BLaER1 treated with 17β-estradiol and CSF1 and Interleukin-3, amounts not matched to agents 10 nM and 100 nM (cell line): ENCODE results near the gene AHCTF1.
"Not testable (repeated sequence)": the region's sequence is repeated elsewhere in the genome, so short reads cannot be mapped to it uniquely, and the experiment has no call there.

ENCODE experiments used
- H3K27ac ChIP-seq, 11 experiments: shearing (Covaris generic); formaldehyde crosslinking; 2 replicates each; pipeline ENCODE4 v1.8.1; 2022
- H3K27me3 ChIP-seq, 11 experiments: shearing (Covaris generic); formaldehyde crosslinking; 2 replicates each; pipeline ENCODE4 v1.8.1; 2022
- H3K36me3 ChIP-seq, 11 experiments: shearing (Covaris generic); formaldehyde crosslinking; 2 replicates each; pipeline ENCODE4 v1.8.1; 2022
- H3K4me1 ChIP-seq, 10 experiments: shearing (Covaris generic); formaldehyde crosslinking; 2 replicates each; pipeline ENCODE4 v1.8.1; 2022
- H3K4me2 ChIP-seq, 11 experiments: shearing (Covaris generic); formaldehyde crosslinking; 2 replicates each; pipeline ENCODE4 v1.8.1; 2022
- H3K4me3 ChIP-seq, 10 experiments: shearing (Covaris generic); formaldehyde crosslinking; 2 replicates each; pipeline ENCODE4 v1.8.1; 2022
- H3K9ac ChIP-seq, 11 experiments: shearing (Covaris generic); formaldehyde crosslinking; 2 replicates each; pipeline ENCODE4 v1.8.1; 2022
- H3K9me3 ChIP-seq, 11 experiments: shearing (Covaris generic); formaldehyde crosslinking; replicated peaks in 1 of 11; 2 replicates each; pipeline ENCODE4 v1.8.1; 2022
- H4K20me1 ChIP-seq, 11 experiments: shearing (Covaris generic); formaldehyde crosslinking; 2 replicates each; pipeline ENCODE4 v1.8.1; 2022
- Cebpa-rat ChIP-seq, 11 experiments: shearing (Covaris generic); IDR thresholded peaks; 2 replicates each; pipeline ENCODE4 v1.8.1; 2022

AHCTF1 gene

GRCh38 chr1:246907472-246907871, 24.3 kb downstream of the AHCTF1 start:
- Histone ChIP-seq H3K36me3 (peaks cover 70 to 100% (median 98%) of the 10 kb centered on the region in 11 experiments), H3K9me3 (no peaks in the 10 kb centered on the region), H3K4me1 (no peaks in the 10 kb centered on the region), H3K27ac (no peak overlapping the region), H4K20me1 (peaks cover 5 to 85% (median 30%) of the 10 kb centered on the region in 11 experiments; a peak in 19 of 22 replicates), H3K4me2 (no peak overlapping the region), H3K4me3 (no peak overlapping the region), H3K27me3 (no peaks in the 10 kb centered on the region), H3K9ac (no peak overlapping the region)
- TF ChIP-seq Cebpa-rat (IDR thresholded peaks at IDR 0.05) = no peak

DNA sequence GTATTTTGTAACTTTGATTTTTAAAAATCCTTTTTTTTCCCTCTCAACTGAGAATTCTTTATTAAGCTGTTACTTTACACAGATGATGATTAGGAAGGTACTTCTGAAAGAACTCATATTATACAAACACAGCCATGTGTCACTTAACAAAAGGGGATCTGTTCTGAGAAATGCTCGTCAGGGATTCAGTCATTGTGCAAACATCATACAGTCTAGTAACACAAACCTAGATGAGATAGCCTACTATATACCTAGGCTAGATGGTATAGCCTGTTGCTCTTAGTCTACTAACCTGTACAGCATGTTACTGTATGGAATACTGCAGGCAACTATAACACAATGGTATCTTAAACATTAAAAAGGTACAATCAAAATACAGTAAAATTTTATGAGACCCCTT, 24.9 kb downstream of the AHCTF1 start:
- Histone ChIP-seq H3K27ac (no peak overlapping the region), H3K9ac (no peak overlapping the region), H3K27me3 (no peaks in the 10 kb centered on the region), H3K4me1 (no peaks in the 10 kb centered on the region), H3K4me3 (no peak overlapping the region), H3K9me3 (no peaks in the 10 kb centered on the region), H4K20me1 (peaks cover 6 to 83% (median 30%) of the 10 kb centered on the region in 11 experiments; a peak in 19 of 22 replicates), H3K36me3 (peaks cover 70 to 100% (median 98%) of the 10 kb centered on the region in 11 experiments), H3K4me2 (no peak overlapping the region)
- no peak for TF ChIP-seq Cebpa-rat (IDR thresholded peaks at IDR 0.05)

- no peaks in the 10 kb centered on the region for H3K4me1 ChIP-seq
- no peak overlapping the region for H3K4me2 ChIP-seq
- no peak overlapping the region for H3K4me3 ChIP-seq
- peaks cover 0 to 11% (median 0%) of the 10 kb centered on the region in 11 experiments; a peak in 1 of 22 replicates for H3K9me3 ChIP-seq
- no peak for TF ChIP-seq Cebpa-rat (IDR thresholded peaks at IDR 0.05)
- no peak overlapping the region for H3K27ac ChIP-seq
- H4K20me1 ChIP-seq = peaks cover 5 to 50% (median 15%) of the 10 kb centered on the region in 11 experiments; a peak in 16 of 22 replicates
- H3K9ac ChIP-seq = no peak overlapping the region
- no peaks in the 10 kb centered on the region for H3K27me3 ChIP-seq
- peaks cover 98 to 100% (median 99%) of the 10 kb centered on the region in 11 experiments for H3K36me3 ChIP-seq
Measured at GRCh38 chr1:246901874-246902273, 29.9 kb downstream of the AHCTF1 start.

DNA sequence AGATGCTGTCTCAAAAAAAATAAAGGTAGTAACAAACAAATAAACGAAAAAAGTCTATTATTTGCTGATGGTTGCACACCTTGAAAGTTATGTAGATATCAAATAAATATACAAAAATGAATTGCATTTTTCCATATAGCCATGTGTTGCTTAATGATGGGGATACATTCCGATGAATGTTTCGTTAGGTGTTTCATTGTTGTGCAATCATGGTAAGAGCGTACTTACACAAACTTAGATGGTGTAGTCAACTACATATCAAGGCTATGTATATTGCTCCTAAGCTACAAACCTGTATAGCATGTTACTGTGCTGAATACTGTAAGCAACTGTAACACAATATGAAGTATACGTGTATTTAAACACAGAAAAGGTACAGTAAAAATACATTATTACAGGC, 34.4 kb downstream of the AHCTF1 start:
- Histone ChIP-seq H3K36me3 (peaks cover 98 to 100% (median 99%) of the 10 kb centered on the region in 11 experiments), H3K27me3 (no peaks in the 10 kb centered on the region), H4K20me1 (peaks cover 5 to 22% (median 12%) of the 10 kb centered on the region in 11 experiments; a peak in 12 of 22 replicates), H3K4me3 (no peak overlapping the region), H3K4me1 (no peaks in the 10 kb centered on the region), H3K9me3 (peaks cover 0 to 15% (median 0%) of the 10 kb centered on the region in 11 experiments; a peak in 1 of 22 replicates), H3K27ac (no peak overlapping the region), H3K4me2 (no peak overlapping the region), H3K9ac (no peak overlapping the region)
- TF ChIP-seq Cebpa-rat (IDR thresholded peaks at IDR 0.05) = 0 out of 22 replicates have a peak, but pooled peaks of 1 of the 11 experiments have one; percentile 35

GRCh38 chr1:246893191-246893939, 38.4 kb downstream of the AHCTF1 start:
- Histone ChIP-seq H3K9me3 (peaks cover 0 to 15% (median 0%) of the 10 kb centered on the region in 11 experiments; a peak in 1 of 22 replicates), H3K4me3 (no peak overlapping the region), H3K27me3 (no peaks in the 10 kb centered on the region), H3K4me1 (no peaks in the 10 kb centered on the region), H3K27ac (no peak overlapping the region), H4K20me1 (peaks cover 0 to 14% (median 0%) of the 10 kb centered on the region in 11 experiments; a peak in 3 of 22 replicates), H3K9ac (no peak overlapping the region), H3K36me3 (peaks cover 98 to 100% (median 100%) of the 10 kb centered on the region in 11 experiments), H3K4me2 (no peak overlapping the region)
- TF ChIP-seq Cebpa-rat (IDR thresholded peaks at IDR 0.05) = no peak

- Histone ChIP-seq H3K36me3 (peaks cover 98 to 100% (median 100%) of the 10 kb centered on the region in 11 experiments), H3K4me3 (no peak overlapping the region), H3K4me2 (no peak overlapping the region), H3K4me1 (no peaks in the 10 kb centered on the region), H3K9me3 (no peaks in the 10 kb centered on the region), H4K20me1 (peaks cover 0 to 10% (median 0%) of the 10 kb centered on the region in 11 experiments; a peak in 2 of 22 replicates), H3K27ac (no peak overlapping the region), H3K27me3 (no peaks in the 10 kb centered on the region), H3K9ac (no peak overlapping the region)
- TF ChIP-seq Cebpa-rat (IDR thresholded peaks at IDR 0.05) = no peak
Measured at GRCh38 chr1:246891105-246891504, 40.6 kb downstream of the AHCTF1 start.

GRCh38 chr1:246888522-246888921, 43.2 kb downstream of the AHCTF1 start:
- H3K4me2 ChIP-seq = no peak overlapping the region
- no peaks in the 10 kb centered on the region for H3K4me1 ChIP-seq
- no peak overlapping the region for H3K27ac ChIP-seq
- H3K4me3 ChIP-seq = no peak overlapping the region
- peaks cover 98 to 100% (median 100%) of the 10 kb centered on the region in 11 experiments for H3K36me3 ChIP-seq
- H3K9me3 ChIP-seq = no peaks in the 10 kb centered on the region
- no peak overlapping the region for H3K9ac ChIP-seq
- no peaks in the 10 kb centered on the region for H3K27me3 ChIP-seq
- no peak for TF ChIP-seq Cebpa-rat (IDR thresholded peaks at IDR 0.05)
- H4K20me1 ChIP-seq = peaks cover 0 to 9% (median 0%) of the 10 kb centered on the region in 11 experiments; a peak in 4 of 22 replicates

DNA sequence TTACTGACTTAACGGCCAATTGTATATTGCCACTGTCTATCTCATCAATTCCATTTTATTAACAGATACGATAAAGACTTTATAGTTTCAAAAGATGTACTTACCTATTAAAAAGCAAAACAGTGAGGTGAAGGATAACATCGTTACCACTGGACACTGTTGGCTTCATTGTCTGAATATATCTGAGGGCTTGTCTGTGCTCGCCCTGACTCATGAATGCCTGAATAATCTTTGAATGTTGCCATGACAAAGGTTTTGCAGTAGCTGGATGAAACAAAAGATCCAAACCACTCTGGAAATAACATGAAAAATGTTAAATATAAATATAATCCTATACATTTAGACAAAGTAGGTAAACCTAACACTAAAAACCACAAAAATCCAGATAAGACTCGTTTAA, 46.4 kb downstream of the AHCTF1 start:
- not testable (repeated sequence) for H3K4me2 ChIP-seq, H4K20me1 ChIP-seq, H3K4me3 ChIP-seq, H3K9me3 ChIP-seq, H3K27me3 ChIP-seq, H3K27ac ChIP-seq, H3K9ac ChIP-seq, H3K4me1 ChIP-seq
- H3K36me3 ChIP-seq = peaks cover 96 to 100% (median 99%) of the 10 kb centered on the region in 11 experiments

- no peak overlapping the region for H3K4me3 ChIP-seq
- no peaks in the 10 kb centered on the region for H3K27me3 ChIP-seq
- no peak overlapping the region for H3K9ac ChIP-seq
- no peak overlapping the region for H3K4me2 ChIP-seq
- H3K36me3 ChIP-seq = peaks cover 92 to 100% (median 99%) of the 10 kb centered on the region in 11 experiments
- TF ChIP-seq Cebpa-rat (IDR thresholded peaks at IDR 0.05) = no peak
- peaks cover 0 to 1% (median 0%) of the 10 kb centered on the region in 11 experiments; a peak in 1 of 22 replicates for H3K9me3 ChIP-seq
- H3K27ac ChIP-seq = no peak overlapping the region
- H4K20me1 ChIP-seq = peaks cover 0 to 27% (median 4%) of the 10 kb centered on the region in 11 experiments; a peak in 13 of 22 replicates
- no peaks in the 10 kb centered on the region for H3K4me1 ChIP-seq
Measured at GRCh38 chr1:246878551-246878950, 53.2 kb downstream of the AHCTF1 start.
